ENCODE measurements around the gene MIA. TPM values are rescaled to one million over a fixed set of nuclear protein-coding genes. Genes with fewer than 3 reads are reported as not detected.

MIA gene
- total and polyA plus RNA-seq, 4 donors, result 0.42 to 0.44 TPM; not detected in 2

- no peak for DNase-seq (ENCODE audit: low spot score)
- TF ChIP-seq SP1 (IDR thresholded peaks at IDR 0.05) (no peak), TAF1 (conservative IDR thresholded peaks at IDR 0.05) (no peak), MAX (IDR thresholded peaks at IDR 0.05) (no peak), CTCF (IDR thresholded peaks at IDR 0.05; ENCODE audit: low read depth, low read length, missing input control) (no peak), FOXA2 (IDR thresholded peaks at IDR 0.05) (no peak), YY1 (IDR thresholded peaks at IDR 0.05) (no peak), REST (IDR thresholded peaks at IDR 0.05) (no peak), NR2F2 (IDR thresholded peaks at IDR 0.05) (no peak), HNF4G (IDR thresholded peaks at IDR 0.05) (no peak), EGR1 (IDR thresholded peaks at IDR 0.05; ENCODE audit: low read depth in 2 of 2) (no peak), JUND (IDR thresholded peaks at IDR 0.05) (no peak), RAD21 (IDR thresholded peaks at IDR 0.05) (no peak), RXRA (IDR thresholded peaks at IDR 0.05) (no peak), HNF4A (conservative IDR thresholded peaks at IDR 0.05) (no peak), FOXA1 (IDR thresholded peaks at IDR 0.05) (no peak), ATF3 (IDR thresholded peaks at IDR 0.05) (no peak)
- H3K9ac ChIP-seq (ENCODE audit: low read depth in 1 of 2, low read length in 2 of 2), result no peak overlapping the region
- H3K4me3 ChIP-seq (ENCODE audit: low read depth in 1 of 3, low read length in 3 of 3), result no peak overlapping the region
- 81% methylated on average over 7 of the region's 7 CpGs for WGBS
- H3K27ac ChIP-seq (ENCODE audit: low read depth in 1 of 2, low read length in 2 of 2), result no peak overlapping the region
- H3K27me3 ChIP-seq (ENCODE audit: control insufficient read depth in 4 of 4, insufficient read depth in 4 of 4, low read length in 3 of 4), result no peaks in the 10 kb centered on the region
- no peaks in the 10 kb centered on the region for H3K9me3 ChIP-seq (ENCODE audit: control insufficient read depth in 4 of 4, low read length in 3 of 4)
- H3K36me3 ChIP-seq (ENCODE audit: control insufficient read depth in 4 of 4, insufficient read depth in 3 of 4, low read depth in 1 of 4, low read length in 3 of 4), result peaks cover 0 to 2% (median 0%) of the 10 kb centered on the region in 4 donors
- H3K4me1 ChIP-seq (ENCODE audit: control insufficient read depth in 4 of 4, insufficient read depth in 4 of 4, low read length in 3 of 4), result peaks cover 0 to 22% (median 12%) of the 10 kb centered on the region in 4 donors
Observed at GRCh38 chr19:40791349-40791748, 16.0 kb downstream of the MIA start.

- no peaks in the 10 kb centered on the region for H3K9me3 ChIP-seq (ENCODE audit: control insufficient read depth in 4 of 4, low read length in 3 of 4)
- no peak overlapping the region for H3K9ac ChIP-seq (ENCODE audit: low read depth in 1 of 2, low read length in 2 of 2)
- DNase-seq (ENCODE audit: low spot score), result no peak
- H3K27me3 ChIP-seq (ENCODE audit: control insufficient read depth in 4 of 4, insufficient read depth in 4 of 4, low read length in 3 of 4), result no peaks in the 10 kb centered on the region
- H3K4me3 ChIP-seq (ENCODE audit: low read depth in 1 of 3, low read length in 3 of 3), result no peak overlapping the region
- 86% methylated on average over 3 of the region's 3 CpGs for WGBS
- no peaks in the 10 kb centered on the region for H3K36me3 ChIP-seq (ENCODE audit: control insufficient read depth in 4 of 4, insufficient read depth in 3 of 4, low read depth in 1 of 4, low read length in 3 of 4)
- no peak overlapping the region for H3K27ac ChIP-seq (ENCODE audit: low read depth in 1 of 2, low read length in 2 of 2)
- TF ChIP-seq MAX (IDR thresholded peaks at IDR 0.05) (no peak), SP1 (IDR thresholded peaks at IDR 0.05) (no peak), CTCF (IDR thresholded peaks at IDR 0.05; ENCODE audit: low read depth, low read length, missing input control) (no peak)
- H3K4me1 ChIP-seq (ENCODE audit: control insufficient read depth in 4 of 4, insufficient read depth in 4 of 4, low read length in 3 of 4), result peaks cover 0 to 19% (median 12%) of the 10 kb centered on the region in 4 donors
Observed at GRCh38 chr19:40791996-40792395, 16.7 kb downstream of the MIA start.
